ENCODE results near the gene IFI27L1.
A peak's percentile ranks its signal among the peaks of the same experiment; 100 is the strongest.

IFI27L1 gene

DNA sequence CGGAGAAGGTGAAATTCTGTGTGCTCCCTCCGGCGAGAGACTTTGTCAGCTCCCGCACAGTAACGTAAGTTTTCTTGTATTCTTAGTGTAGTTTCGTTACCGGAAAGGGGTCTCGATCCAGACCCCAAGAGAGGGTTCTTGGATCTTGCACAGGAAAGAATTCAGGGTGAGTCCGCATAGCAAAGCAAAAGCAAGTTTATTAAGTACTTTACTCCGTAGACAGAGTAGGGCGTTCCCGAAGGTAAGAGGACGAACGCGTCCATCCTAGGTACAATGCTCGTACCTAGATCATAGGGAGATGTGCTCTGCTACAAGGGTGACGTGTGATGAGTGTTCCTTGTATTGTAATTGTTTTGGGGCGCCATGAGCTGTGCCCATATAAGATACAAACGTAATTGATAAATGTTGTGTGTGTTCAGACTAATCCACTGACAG is 293 bp downstream of the IFI27L1 start:
- TF ChIP-seq, protein P1, sequence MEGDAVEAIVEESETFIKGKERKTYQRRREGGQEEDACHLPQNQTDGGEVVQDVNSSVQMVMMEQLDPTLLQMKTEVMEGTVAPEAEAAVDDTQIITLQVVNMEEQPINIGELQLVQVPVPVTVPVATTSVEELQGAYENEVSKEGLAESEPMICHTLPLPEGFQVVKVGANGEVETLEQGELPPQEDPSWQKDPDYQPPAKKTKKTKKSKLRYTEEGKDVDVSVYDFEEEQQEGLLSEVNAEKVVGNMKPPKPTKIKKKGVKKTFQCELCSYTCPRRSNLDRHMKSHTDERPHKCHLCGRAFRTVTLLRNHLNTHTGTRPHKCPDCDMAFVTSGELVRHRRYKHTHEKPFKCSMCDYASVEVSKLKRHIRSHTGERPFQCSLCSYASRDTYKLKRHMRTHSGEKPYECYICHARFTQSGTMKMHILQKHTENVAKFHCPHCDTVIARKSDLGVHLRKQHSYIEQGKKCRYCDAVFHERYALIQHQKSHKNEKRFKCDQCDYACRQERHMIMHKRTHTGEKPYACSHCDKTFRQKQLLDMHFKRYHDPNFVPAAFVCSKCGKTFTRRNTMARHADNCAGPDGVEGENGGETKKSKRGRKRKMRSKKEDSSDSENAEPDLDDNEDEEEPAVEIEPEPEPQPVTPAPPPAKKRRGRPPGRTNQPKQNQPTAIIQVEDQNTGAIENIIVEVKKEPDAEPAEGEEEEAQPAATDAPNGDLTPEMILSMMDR (IDR thresholded peaks at IDR 0.05; ENCODE audit: low read depth, low read length) = no peak
- H3K4me3 ChIP-seq (ENCODE audit: low read depth, low read length) = peak overlapping the region; percentile 90

DNA sequence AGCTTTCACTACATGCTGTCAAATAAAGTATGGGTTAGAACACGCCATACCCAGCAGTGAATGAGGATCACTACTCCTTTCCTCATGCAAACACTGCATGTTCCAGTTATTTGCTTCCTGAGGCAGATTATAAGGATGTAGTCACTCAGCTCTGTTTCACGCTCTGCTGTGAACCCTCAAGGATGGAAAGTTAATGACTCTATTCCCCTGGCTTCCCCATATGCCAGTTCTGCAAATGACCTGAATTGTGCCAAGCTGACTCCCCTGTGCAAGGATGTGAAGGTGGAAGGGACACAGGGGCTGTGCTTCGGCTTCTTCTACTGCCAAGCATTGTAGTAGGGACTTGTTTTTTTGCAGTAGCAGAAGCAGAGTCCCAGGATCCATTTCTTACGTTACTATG is 6.8 kb downstream of the IFI27L1 start:
- TF ChIP-seq, protein P1 (IDR thresholded peaks at IDR 0.05; ENCODE audit: low read depth, low read length) = no peak
- no peak overlapping the region for H3K4me3 ChIP-seq (ENCODE audit: low read depth, low read length)

DNA sequence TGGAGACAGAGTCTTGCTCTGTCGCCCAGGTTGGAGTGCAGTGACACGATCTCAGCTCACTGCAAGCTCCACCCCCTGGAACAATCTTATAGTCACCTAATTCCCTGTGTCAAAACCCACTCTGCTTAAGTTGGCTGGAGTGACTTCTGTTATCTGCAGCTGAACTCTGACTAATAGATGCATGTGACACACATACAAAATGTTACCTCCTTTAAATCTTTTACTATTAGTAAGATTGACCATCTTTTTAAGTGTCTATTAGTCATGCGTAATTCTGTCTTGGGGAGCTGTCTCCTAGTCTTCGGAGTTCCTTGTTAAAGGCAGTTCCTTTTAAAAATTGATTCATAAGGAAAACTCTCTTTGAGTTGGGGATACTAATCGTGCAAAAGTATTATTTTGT is 7.4 kb downstream of the IFI27L1 start:
- TF ChIP-seq, protein P1 (IDR thresholded peaks at IDR 0.05; ENCODE audit: low read depth, low read length) = no peak
- no peak overlapping the region for H3K4me3 ChIP-seq (ENCODE audit: low read depth, low read length)

DNA sequence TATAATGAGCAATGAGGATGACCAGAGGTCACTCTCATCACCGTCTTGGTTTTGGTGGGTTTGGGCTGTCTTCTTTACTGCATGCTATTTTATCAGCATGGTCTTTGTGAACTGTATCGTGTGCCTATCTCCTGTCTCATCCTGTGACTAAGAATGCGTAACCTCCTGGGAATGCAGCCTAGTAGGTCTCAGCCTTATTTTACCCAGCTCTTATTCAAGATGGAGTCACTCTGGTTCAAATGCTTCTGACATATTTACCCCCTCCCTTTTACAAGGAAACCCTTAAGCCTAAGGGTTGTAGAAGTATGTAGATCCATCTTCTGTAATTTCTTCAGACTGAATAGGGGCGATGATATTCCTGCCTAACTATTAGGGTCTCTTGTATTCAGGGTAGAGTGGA is 8.4 kb downstream of the IFI27L1 start:
- H3K4me3 ChIP-seq (ENCODE audit: low read depth, low read length) = no peak overlapping the region

DNA sequence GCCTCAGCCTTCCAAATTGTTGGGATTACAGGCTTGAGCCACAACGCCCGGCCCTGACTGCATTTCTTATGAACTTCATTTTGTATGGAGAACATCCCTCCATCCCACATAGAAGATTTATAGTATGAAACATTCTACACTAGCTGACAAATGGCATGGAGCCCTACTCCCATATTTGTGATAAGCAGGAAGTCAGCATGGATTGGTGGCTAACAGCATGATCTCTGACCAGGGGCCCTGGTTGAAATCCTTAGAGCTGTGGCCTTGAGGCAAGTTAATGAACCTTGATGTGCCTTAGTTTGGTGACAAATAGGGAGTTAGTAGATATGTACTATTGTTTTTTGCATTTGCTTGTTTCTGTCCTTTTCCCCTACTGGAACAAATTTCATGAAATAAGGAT is 12.3 kb downstream of the IFI27L1 start:
- TF ChIP-seq, protein P1 (IDR thresholded peaks at IDR 0.05; ENCODE audit: low read depth, low read length) = no peak
- no peak overlapping the region for H3K4me3 ChIP-seq (ENCODE audit: low read depth, low read length)

More for the DNA sequence above, 8.4 kb downstream of the IFI27L1 start:
- TF ChIP-seq, protein P1 (IDR thresholded peaks at IDR 0.05; ENCODE audit: low read depth, low read length) = no peak

DNA sequence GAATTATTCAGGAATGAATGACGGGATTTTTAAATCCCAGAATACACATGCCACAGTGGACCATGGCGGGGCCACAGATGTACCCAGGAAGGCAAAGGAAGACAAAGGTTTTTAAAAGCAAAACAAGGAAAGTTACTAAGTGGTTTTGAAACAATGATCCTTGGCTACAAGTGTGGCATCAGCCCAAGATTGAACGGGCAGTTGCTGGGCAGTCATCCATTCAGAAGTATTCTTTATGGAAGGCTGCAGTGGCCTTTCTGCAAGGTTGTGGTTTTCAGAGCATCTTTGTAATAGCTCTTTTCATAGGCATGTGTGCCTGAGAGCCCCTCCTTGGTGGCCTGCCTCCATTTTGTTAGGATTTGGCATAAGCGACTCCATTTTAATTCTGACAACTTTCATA is 16.0 kb downstream of the IFI27L1 start:
- TF ChIP-seq, protein P1 (IDR thresholded peaks at IDR 0.05; ENCODE audit: low read depth, low read length) = no peak

DNA sequence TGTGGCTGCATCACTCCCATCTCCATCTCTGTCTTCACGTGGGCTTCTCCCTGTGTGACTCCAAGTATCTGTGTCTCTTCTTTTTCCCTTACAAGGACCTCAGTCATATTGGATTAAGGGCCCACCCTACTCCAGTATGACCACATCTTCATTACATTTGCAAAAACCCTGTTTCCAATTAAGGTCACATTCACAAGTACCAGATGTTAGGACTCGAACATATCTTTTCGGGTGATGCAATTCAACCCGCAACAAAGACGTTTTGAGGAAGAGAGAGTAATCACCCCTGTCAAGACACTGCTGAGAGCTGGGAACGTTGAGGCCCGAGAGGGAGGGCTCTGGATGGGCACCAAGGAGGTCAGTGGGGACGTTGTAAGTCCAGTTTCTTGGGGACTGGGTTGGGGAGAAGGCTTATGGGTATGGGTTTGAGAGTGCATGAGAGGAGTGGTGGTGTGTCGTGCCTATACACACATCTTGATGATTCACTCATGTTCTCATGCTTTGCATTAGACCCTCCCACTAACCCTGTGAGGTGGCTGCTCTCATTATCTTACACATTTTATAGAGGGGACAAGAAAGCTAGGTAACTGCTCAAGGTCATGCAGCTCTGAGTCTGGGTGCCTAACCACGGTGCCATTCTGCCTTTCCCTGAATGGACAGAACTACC is 17.3 kb downstream of the IFI27L1 start:
- H3K4me3 ChIP-seq (ENCODE audit: low read depth, low read length) = no peak overlapping the region
- TF ChIP-seq, protein P1 (IDR thresholded peaks at IDR 0.05; ENCODE audit: low read depth, low read length) = no peak

More for the DNA sequence above, 16.0 kb downstream of the IFI27L1 start:
- no peak overlapping the region for H3K4me3 ChIP-seq (ENCODE audit: low read depth, low read length)

Data from WI38 (cell line).